Suprapubic skin (tissue), 4 donors: ENCODE measurements around the gene EPHA1. TPM values are rescaled to one million over a fixed set of nuclear protein-coding genes. Genes with fewer than 3 reads are reported as not detected.
A peak's percentile ranks its signal among the peaks of the same experiment; 100 is the strongest.

Source experiments
- DNase-seq, 2 donors: peaks; one replicate each; pipeline ENCODE4 v3.0.0-alpha.2; 2019; ENCODE audit warnings: low spot score in 2 of 2
- H3K27ac ChIP-seq: fragments of 200-600 bp; sonication (generic); one replicate; pipeline ENCODE4 v1.5.1; 2019
- H3K27me3 ChIP-seq: fragments of 200-600 bp; sonication (generic); one replicate; pipeline ENCODE4 v1.5.1; 2019
- H3K36me3 ChIP-seq: fragments of 200-600 bp; sonication (generic); one replicate; pipeline ENCODE4 v1.5.1; 2019
- H3K4me1 ChIP-seq: fragments of 200-600 bp; sonication (generic); one replicate; pipeline ENCODE4 v1.5.1; 2019
- H3K4me3 ChIP-seq: fragments of 200-600 bp; sonication (generic); one replicate; pipeline ENCODE4 v1.5.1; 2019; ENCODE audit warnings: mild to moderate bottlenecking
- H3K9me3 ChIP-seq: fragments of 200-600 bp; sonication (generic); one replicate; pipeline ENCODE4 v1.5.1; 2019
- CTCF ChIP-seq, 2 donors: fragments of 200-600 bp in 1 of 2; fragments of 450-650 bp in 1 of 2; sonication (generic) in 1 of 2; IDR thresholded peaks; one replicate each; pipeline ENCODE4 v1.5.1; 2016 to 2019; ENCODE audit warnings: antibody characterized with exemption in 2 of 2, mild to moderate bottlenecking in 1 of 2, moderate library complexity in 1 of 2
- EP300 ChIP-seq: sonication (generic); formaldehyde crosslinking; IDR thresholded peaks from one replicate; pipeline ENCODE4 v1.6.1; 2017; ENCODE audit warnings: antibody characterized with exemption
- POLR2A ChIP-seq, 2 donors: fragments of 450-650 bp; IDR thresholded peaks; one replicate each; pipeline ENCODE4 v1.6.1; 2017; ENCODE audit warnings: antibody characterized with exemption in 2 of 2, mild to moderate bottlenecking in 2 of 2, moderate library complexity in 2 of 2
- POLR2AphosphoS5 ChIP-seq, 3 donors: sonication (generic); formaldehyde crosslinking; IDR thresholded peaks; one replicate each; pipeline ENCODE4 v1.6.1; 2017; ENCODE audit warnings: antibody characterized with exemption in 3 of 3
- WGBS: methylation state at CpG from one replicate; pipeline ENCODE4 v1.1.5; 2018; 5-methylcytosine and 5-hydroxymethylcytosine counted together
- total RNA-seq, 4 donors: library from RNA; depleted of rRNA; stranded (reverse); fragments of >200 nt; gene quantifications; one replicate each; pipeline ENCODE4 v1.1.0, GENCODE V29; 2016

Gene EPHA1
- total RNA-seq, 4 donors from 2014 or later: 60.9 to 94.4 (median 67.7) TPM

- no peaks in the 10 kb centered on the region for H3K27me3 ChIP-seq
- H3K36me3 ChIP-seq: peaks cover 42% of the 10 kb centered on the region
- no peak overlapping the region for H3K27ac ChIP-seq
- peaks cover 16% of the 10 kb centered on the region for H3K4me1 ChIP-seq
- 81% methylated on average over 19 of the region's 28 CpGs for WGBS
- no peak overlapping the region for H3K4me3 ChIP-seq
- TF ChIP-seq EP300 (no peak), CTCF (IDR thresholded peaks at IDR 0.05) (no peak), POLR2AphosphoS5 (IDR thresholded peaks at IDR 0.05) (no peak), POLR2A (IDR thresholded peaks at IDR 0.05) (no peak)
- H3K9me3 ChIP-seq: no peaks in the 10 kb centered on the region
- DNase-seq: peak in 1 of 2 donors; percentile 78
Measured at GRCh38 chr7:143396625-143397556, 11.8 kb downstream of the EPHA1 start.

GRCh38 chr7:143396182-143396581, 12.5 kb downstream of the EPHA1 start:
- H3K9me3 ChIP-seq: no peaks in the 10 kb centered on the region
- H3K36me3 ChIP-seq: peaks cover 49% of the 10 kb centered on the region
- H3K4me3 ChIP-seq: no peak overlapping the region
- H3K27ac ChIP-seq: no peak overlapping the region
- TF ChIP-seq CTCF (IDR thresholded peaks at IDR 0.05): no peak
- no peak for TF ChIP-seq EP300
- TF ChIP-seq POLR2AphosphoS5 (IDR thresholded peaks at IDR 0.05): no peak
- no peak for TF ChIP-seq POLR2A (IDR thresholded peaks at IDR 0.05)
- 80% methylated on average over 5 of the region's 7 CpGs for WGBS
- no peaks in the 10 kb centered on the region for H3K27me3 ChIP-seq
- DNase-seq: no peak
- peaks cover 23% of the 10 kb centered on the region for H3K4me1 ChIP-seq

- Histone ChIP-seq H3K27me3 (no peaks in the 10 kb centered on the region), H3K4me1 (peaks cover 30% of the 10 kb centered on the region), H3K4me3 (no peak overlapping the region), H3K9me3 (no peaks in the 10 kb centered on the region), H3K27ac (no peak overlapping the region), H3K36me3 (peaks cover 56% of the 10 kb centered on the region)
- 67% methylated on average over 12 of the region's 21 CpGs for WGBS
- no peak for DNase-seq
- no peak for TF ChIP-seq CTCF (IDR thresholded peaks at IDR 0.05)
- no peak for TF ChIP-seq EP300
- TF ChIP-seq POLR2A (IDR thresholded peaks at IDR 0.05): no peak
- no peak for TF ChIP-seq POLR2AphosphoS5 (IDR thresholded peaks at IDR 0.05)
Measured at GRCh38 chr7:143395187-143396149, 13.2 kb downstream of the EPHA1 start.

- 90% methylated on average over 5 of the region's 6 CpGs for WGBS
- DNase-seq: no peak
- TF ChIP-seq POLR2A (IDR thresholded peaks at IDR 0.05) (no peak), POLR2AphosphoS5 (IDR thresholded peaks at IDR 0.05) (no peak), CTCF (IDR thresholded peaks at IDR 0.05) (no peak), EP300 (no peak)
- no peaks in the 10 kb centered on the region for H3K27me3 ChIP-seq
- no peak overlapping the region for H3K27ac ChIP-seq
- H3K36me3 ChIP-seq: peaks cover 62% of the 10 kb centered on the region
- no peak overlapping the region for H3K4me3 ChIP-seq
- H3K9me3 ChIP-seq: no peaks in the 10 kb centered on the region
- peaks cover 33% of the 10 kb centered on the region for H3K4me1 ChIP-seq
Measured at GRCh38 chr7:143394777-143395176, 13.9 kb downstream of the EPHA1 start.
